ENCODE results near the gene AADACL3.

- TF ChIP-seq CTCF (IDR thresholded peaks at IDR 0.05; ENCODE audit: extremely low read depth in 1 of 2, insufficient read depth in 1 of 2, low read depth in 1 of 2, low read length in 2 of 2) (no peak), POLR2AphosphoS5 (IDR thresholded peaks at IDR 0.05; ENCODE audit: insufficient read depth, low read depth, low read length) (no peak), MYC (IDR thresholded peaks at IDR 0.05; ENCODE audit: low read depth, low read length) (no peak), POLR2A (IDR thresholded peaks at IDR 0.05; ENCODE audit: low read depth, low read length) (no peak), MAX (IDR thresholded peaks at IDR 0.05; ENCODE audit: insufficient read depth, insufficient read length) (no peak)
Observed at GRCh38 chr1:12708396-12709090, 7.4 kb upstream of the AADACL3 start.
